GM19397 (cell line): ENCODE results near the gene KCNC1.

Experiments
- ATAC-seq: cut with Tn5 transposase; IDR thresholded peaks from one replicate; pipeline ENCODE4 v1.9.1; 2021; ENCODE audit warnings: mild to moderate bottlenecking, moderate library complexity; ENCODE audit not compliant: unreplicated experiment

KCNC1 gene

DNA sequence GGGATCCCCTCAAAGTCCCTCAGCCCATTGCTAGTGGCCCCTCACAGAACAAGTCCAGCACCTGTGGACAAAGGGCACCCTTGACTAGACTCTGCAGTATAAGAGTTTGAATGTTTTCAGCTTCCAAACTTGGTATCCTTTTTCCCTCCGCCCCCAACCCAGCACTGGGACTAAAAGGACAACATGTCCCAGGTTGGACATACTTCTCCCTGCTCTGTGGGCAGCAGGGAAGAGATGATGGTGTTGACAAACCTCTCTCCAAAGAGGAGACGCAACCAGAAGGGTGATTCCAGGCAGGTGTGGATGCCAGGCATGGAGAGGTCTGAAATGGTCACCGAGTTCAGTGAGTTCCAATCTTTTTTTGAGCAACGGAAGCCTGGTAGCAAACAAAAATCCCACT, 19.7 kb upstream of the KCNC1 start:
- no peak for ATAC-seq

DNA sequence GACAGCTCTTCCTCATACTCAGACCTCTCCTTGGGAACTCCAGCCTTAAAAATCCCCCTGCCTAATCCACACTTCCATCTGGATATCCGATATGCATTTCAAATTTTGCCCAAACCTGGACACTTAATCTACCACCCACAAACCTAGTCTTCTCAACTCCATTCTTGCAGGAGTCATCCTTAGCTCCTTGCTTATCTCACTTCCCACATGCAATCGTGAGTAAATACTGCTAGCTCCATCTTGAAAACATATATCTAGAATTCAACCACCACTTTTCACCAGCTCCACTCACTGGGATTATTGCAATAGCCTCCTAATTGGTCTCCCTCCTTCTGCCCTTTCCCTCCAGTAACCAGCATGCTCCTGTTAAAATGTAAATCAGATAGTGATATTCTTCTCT, 17.8 kb upstream of the KCNC1 start:
- no peak for ATAC-seq

DNA sequence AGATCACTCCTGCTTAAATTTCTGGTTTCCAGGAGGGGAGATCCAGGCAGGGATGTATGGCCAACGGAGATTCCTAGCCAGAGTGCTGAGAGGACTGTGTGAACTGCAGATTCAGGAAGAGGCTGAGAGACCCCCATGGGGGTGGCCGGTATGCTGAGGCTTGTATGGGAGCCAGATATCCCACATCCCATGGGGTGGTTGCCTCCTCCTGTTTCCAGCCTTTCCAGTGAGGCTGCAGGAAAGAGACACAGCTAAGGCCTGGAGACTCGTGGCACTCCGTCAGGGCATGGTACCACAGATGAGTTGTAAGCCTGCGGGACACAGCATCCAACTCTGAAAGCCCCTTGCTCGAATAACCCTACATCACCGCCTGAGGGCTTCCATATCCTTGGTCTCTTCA, 16.6 kb upstream of the KCNC1 start:
- ATAC-seq: no peak

DNA sequence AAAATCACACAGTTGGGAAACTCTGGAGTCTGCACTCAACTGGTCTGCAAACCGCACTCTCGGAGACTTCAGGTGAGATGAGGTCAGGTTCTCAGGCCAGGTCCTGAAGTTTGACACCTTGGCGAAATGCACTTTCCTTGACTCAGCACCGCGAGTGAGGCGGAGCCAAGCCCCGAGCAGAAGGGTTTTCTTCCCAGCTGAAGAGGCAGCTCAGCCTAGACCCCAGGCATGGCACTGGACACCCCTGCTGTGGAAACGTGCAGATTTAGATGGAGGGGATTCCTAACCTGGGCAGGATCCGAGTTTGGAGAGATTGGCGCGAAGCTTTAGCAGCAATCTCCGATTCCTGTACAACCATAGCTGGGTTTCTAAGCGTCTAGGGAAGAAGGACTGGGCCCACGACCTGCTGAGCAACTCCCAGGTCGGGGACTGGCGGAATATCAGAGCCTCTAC, 16.0 kb upstream of the KCNC1 start:
- no peak for ATAC-seq

DNA sequence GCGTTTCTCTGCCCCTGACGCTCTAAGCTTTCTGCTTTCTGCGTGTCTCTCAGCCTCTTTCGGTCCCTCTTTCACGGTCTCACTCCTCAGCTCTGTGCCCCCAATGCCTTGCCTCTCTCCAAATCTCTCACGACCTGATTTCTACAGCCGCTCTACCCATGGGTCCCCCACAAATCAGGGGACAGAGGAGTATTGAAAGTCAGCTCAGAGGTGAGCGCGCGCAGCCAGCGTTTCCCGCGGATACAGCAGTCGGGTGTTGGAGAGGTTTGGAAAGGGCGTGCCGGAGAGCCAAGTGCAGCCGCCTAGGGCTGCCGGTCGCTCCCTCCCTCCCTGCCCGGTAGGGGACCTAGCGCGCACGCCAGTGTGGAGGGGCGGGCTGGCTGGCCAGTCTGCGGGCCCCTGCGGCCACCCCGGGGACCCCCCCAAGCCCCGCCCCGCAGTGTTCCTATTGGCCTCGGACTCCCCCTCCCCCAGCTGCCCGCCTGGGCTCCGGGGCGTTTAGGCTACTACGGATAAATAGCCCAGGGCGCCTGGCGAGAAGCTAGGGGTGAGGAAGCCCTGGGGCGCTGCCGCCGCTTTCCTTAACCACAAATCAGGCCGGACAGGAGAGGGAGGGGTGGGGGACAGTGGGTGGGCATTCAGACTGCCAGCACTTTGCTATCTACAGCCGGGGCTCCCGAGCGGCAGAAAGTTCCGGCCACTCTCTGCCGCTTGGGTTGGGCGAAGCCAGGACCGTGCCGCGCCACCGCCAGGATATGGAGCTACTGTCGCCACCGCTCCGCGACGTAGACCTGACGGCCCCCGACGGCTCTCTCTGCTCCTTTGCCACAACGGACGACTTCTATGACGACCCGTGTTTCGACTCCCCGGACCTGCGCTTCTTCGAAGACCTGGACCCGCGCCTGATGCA, 15.3 kb upstream of the KCNC1 start, which contains the start of gene MYOD1:
Gene MYOD1, plus strand, starts transcription at position 544 of the 910 bp plus-strand sequence. Its CDS starts 212 bp downstream, at position 756.
- no peak for ATAC-seq

DNA sequence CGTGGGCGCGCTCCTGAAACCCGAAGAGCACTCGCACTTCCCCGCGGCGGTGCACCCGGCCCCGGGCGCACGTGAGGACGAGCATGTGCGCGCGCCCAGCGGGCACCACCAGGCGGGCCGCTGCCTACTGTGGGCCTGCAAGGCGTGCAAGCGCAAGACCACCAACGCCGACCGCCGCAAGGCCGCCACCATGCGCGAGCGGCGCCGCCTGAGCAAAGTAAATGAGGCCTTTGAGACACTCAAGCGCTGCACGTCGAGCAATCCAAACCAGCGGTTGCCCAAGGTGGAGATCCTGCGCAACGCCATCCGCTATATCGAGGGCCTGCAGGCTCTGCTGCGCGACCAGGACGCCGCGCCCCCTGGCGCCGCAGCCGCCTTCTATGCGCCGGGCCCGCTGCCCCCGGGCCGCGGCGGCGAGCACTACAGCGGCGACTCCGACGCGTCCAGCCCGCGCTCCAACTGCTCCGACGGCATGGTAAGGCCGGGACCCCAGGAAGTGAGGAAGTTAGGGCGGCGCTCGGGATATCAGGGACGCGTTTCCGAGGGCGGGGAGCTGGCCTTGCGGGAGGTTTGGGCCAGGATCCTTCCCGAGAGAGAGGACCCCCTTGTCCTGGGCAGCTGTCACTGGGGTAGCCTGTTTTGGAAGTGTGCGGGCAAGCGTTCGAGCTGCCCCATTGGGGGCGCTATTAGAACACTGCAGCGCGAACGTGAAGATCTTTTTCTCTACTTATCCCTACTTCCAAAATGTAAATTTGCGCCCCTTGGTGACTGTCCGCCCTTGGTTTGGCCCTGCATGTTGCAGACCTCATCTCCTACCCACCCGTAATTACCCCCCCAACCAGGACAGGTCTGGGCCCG, 14.4 kb upstream of the KCNC1 start:
- no peak for ATAC-seq

DNA sequence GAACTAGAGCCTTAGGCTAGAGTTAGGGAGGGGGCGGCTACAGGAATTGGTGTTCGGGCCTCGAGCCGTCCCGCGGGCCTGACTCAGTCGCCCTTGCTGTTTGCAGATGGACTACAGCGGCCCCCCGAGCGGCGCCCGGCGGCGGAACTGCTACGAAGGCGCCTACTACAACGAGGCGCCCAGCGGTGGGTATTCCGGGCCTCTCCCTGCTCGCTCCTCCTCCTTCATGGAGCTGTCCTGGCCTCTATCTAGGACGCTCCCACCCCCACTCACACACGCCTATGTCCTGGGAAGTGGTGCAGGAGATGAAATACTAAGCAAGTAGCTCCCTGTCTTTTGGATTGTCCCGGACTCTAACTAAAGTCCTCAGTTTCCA, 13.8 kb upstream of the KCNC1 start:
- ATAC-seq: no peak

DNA sequence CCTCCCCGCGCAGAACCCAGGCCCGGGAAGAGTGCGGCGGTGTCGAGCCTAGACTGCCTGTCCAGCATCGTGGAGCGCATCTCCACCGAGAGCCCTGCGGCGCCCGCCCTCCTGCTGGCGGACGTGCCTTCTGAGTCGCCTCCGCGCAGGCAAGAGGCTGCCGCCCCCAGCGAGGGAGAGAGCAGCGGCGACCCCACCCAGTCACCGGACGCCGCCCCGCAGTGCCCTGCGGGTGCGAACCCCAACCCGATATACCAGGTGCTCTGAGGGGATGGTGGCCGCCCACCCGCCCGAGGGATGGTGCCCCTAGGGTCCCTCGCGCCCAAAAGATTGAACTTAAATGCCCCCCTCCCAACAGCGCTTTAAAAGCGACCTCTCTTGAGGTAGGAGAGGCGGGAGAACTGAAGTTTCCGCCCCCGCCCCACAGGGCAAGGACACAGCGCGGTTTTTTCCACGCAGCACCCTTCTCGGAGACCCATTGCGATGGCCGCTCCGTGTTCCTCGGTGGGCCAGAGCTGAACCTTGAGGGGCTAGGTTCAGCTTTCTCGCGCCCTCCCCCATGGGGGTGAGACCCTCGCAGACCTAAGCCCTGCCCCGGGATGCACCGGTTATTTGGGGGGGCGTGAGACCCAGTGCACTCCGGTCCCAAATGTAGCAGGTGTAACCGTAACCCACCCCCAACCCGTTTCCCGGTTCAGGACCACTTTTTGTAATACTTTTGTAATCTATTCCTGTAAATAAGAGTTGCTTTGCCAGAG, 13.2 kb upstream of the KCNC1 start:
- no peak for ATAC-seq

DNA sequence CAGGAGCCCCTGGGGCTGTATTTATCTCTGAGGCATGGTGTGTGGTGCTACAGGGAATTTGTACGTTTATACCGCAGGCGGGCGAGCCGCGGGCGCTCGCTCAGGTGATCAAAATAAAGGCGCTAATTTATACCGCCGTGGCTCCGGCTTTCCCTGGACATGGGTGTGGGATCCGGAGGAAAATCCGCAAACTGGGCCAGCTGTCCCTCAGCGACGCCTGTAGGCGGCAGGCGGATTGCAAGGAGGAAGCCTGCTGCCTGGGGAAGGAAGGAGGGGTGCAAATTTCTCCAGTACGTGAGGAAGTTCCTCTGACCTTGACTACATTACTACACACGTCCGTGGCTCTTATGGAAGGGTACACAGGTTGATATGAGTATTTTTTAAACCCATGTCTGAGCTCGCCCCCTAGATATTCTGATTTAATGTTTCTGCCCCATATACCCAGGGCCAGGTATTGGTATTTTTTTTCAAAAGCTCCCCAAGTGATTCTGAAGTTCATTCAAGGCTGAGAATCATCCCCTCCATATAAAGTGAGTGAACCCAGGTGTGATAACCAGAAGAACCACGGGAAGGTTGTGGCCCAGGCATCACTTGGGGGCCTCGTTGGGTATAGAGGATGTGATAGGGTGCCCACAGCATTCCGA, 12.5 kb upstream of the KCNC1 start:
- no peak for ATAC-seq

DNA sequence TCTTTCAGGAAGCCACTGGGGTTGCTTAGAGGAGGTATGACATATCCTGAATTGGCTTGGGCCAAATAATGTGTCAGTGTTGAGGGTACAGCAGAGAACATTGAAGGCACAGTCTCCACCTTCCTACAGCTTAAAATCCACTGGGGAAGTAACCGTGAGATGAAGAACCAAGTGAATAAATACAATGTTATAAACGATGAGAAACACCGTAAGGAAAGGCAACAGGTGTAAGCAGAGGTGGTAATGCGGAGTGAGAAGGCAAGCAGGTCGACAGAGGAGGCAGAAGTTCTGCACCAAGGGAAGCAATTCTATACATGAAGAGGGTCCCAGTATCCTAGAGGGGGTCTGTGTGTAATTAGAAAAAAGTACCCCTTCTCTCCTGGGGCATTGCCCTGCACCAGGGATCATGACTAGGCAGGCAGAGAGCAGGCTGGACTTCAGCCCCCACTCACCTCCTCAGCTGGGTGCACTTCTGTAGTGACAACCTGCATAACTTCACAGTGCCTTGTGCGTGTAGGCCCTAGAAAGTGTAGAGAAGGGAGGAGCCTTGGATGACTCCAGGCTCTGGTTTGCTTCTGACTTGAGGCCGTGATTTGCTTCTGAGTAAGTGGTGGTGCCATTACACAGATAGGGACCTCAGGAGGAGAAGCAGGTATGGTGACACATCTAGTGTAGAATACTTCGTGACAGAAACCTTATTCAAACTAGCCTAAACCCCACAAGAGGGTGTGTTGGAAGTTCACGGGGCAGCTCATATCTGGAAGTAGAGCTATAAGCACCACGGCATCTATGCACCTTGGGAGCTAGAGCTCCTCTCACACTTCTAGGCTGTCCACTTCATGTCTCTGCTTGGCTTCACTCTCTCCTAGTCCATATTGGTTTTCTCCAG, 10.3 kb upstream of the KCNC1 start:
- no peak for ATAC-seq

DNA sequence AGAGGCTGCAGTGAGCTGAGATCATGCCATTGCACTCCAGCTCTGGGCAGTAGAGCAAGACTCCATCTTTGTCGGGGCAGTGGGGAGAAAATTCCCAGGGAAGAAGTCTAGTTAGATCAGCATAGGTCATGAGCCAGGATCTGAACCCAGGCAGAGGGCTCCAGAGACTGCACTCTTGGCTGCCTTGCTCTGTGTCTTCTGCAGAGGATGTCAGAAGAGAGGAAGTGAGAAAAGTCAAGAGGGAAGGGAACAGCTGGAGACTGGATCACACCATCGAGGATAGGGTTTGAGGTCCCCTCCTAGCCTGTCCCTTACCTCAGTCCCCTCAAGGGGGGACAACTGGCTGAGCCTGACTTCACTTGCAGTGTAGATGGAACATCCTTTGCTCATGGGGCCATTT, 9.4 kb upstream of the KCNC1 start:
- no peak for ATAC-seq

DNA sequence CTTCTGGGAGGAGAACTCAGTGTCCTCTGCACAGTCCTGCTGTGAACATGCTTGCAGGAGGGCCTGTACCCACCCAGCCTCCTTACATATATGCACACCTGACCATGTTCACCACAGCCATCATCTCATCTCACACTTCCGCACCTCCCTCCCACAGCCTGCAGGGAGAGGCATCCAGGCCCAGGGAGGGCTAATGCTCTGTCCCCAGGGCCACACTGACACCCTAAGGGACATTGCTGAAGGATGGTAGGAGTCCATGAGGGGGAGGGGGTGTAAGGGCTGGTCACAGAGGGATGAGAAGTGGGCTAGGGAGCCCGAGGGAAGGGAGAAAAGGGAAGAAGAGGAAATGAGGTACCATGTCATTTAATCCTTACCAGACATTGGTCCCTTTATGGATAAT, 4.4 kb upstream of the KCNC1 start:
- ATAC-seq: no peak

DNA sequence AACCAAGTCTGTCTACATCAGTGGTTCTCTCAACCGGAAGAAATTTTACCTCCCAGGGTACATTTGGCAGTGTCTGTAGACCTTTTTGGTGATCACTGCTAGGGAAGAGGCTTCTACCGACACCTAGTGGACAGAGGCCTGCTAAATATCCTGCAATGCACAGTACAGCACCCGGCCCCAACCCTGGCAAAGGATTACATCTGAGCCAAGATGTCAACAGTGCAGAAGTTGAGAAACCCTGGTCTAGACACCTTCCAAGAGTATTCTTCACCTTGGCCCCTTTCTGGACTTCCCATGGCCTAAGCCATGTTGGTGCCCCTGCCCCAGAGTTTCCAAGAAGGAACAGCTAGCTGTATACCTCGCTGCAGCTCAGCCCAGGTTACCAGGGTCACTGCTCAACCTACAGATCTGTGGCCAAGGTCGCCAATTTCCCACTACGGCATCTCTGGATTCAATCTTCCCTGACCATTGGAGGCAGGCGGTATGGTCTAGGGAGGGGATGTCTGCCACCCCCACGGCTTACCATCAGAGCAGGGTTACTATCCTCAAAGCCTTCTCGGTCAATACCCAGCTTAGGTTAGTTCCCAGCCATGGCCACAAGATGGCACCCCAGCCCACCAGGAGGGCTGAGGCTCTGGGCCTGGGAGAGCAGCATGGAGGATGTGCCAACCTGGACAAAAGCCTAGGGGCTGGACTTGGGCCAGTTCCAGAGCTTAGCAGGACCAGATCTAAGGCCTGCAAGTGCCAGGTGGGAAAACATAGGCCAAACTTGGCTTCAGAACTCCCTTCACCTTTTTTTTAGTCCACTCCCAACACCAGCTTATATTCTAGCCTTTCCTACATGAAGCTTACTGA, 3.7 kb upstream of the KCNC1 start:
- ATAC-seq: peak; percentile 71

DNA sequence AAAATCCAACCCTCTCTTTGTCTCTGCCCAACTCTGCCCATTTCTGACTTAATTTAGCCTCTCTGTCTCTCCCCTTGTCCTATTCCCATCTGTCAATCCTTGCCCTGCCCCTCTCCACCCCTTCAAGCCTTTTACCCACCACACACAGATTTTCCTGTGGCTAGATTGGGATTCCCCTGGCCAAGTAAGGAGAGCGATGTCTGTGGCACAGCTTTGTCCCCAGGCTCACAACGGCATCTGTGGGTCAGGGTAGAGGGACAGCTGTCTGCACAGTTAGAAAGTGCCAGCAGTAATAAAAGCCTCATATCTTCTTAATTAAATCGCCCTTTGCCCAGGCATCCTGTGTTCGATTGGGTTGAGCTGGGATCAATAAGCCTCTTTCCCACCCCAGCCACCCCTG, 1.3 kb upstream of the KCNC1 start:
- no peak for ATAC-seq

DNA sequence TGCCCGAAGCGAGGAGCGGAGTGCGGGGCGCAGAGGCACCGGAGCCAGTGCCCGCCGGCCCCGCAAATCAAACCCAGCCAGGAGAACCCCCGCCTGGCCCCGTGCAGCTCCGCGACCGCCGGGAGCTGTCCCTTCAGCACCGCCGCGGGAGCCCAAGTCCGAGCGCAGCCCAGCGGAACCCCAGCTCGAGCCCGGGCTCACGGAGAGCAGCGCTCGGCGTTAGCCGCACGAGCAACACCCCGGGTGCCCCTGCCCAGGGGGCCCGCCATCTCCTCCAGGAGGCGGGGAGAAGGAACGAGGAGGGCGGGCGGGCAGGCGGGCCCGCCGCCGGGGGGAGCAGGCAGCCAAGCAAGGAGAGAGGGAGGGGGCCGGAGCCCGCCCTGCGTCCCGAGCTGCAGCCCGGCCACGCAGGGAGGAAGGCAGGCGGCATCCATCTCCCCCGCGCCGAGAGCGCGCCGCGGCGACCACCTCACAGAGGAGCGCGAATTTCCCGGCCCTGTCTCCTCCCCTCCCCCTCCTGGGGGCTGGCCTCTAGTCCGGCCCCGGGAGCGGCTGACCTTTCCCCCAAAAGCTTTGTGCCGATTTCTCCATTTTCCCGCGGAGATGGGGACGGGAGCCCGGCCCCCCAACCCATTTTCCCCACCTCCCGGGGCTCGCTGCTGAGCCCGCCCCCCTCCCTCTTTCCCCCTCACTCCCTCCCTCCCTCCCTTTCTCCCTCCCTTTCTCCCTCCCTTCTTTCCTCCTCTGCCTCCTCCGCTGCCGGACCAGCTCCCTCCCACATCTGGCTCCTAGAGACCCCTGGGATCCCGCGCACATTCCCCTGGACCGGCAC, 621 bp downstream of the KCNC1 start:
- ATAC-seq: no peak

DNA sequence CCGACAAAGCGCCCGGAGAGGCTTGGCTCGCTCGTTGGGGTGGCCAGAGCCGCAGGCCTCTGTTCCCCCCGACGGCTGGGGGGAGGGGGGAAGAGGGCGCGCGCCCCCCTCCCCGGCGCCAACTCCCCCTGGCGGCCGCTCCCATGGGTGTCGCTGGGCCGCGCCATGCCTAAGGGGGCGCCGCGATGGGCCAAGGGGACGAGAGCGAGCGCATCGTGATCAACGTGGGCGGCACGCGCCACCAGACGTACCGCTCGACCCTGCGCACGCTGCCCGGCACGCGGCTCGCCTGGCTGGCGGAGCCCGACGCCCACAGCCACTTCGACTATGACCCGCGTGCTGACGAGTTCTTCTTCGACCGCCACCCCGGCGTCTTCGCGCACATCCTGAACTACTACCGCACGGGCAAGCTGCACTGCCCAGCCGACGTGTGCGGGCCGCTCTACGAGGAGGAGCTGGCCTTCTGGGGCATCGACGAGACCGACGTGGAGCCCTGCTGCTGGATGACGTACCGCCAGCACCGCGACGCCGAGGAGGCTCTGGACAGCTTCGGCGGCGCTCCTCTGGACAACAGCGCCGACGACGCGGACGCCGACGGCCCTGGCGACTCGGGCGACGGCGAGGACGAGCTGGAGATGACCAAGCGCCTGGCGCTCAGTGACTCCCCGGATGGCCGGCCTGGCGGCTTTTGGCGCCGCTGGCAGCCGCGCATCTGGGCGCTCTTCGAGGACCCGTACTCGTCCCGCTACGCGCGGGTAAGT, 1.4 kb downstream of the KCNC1 start:
- no peak for ATAC-seq

DNA sequence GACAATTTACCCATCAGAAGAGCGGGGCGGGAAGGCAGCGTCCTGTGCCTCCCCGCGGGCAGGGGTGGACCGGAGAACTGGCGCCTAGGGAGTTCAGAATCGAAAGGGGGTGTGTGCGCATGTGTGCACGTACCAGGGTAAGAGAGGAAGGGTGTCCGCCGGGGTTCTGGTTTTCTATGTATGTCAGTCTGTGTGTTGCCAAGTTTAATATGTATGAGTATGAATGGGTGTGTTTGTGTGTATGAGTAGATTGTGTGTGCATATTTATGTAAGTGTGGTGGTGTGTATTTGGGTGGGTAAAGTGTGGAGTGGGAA, 2.0 kb downstream of the KCNC1 start:
- no peak for ATAC-seq
